GM12878 (cell line): ENCODE data around the gene ATP6V1G1. TPM values are rescaled to one million over a fixed set of nuclear protein-coding genes. Genes with fewer than 3 reads are reported as not detected.

ENCODE experiments used
- ASH2L ChIP-seq: fragments of 300-600, 200-600 bp; sonication (generic); IDR thresholded peaks from 2 replicates; pipeline ENCODE4 v1.6.1; 2017; ENCODE audit warnings: low read depth, mild to moderate bottlenecking, borderline replicate concordance
- CBFB ChIP-seq: IDR thresholded peaks from 2 replicates; pipeline ENCODE4 v1.6.1; 2016; ENCODE audit warnings: antibody characterized with exemption, low read depth
- CHD4 ChIP-seq: fragments of 200-600 bp; sonication (generic); IDR thresholded peaks from 2 replicates; pipeline ENCODE4 v1.6.1; 2016; ENCODE audit warnings: mild to moderate bottlenecking
- ESRRA ChIP-seq: IDR thresholded peaks from 2 replicates; pipeline ENCODE4 v1.6.1; 2012; ENCODE audit warnings: mild to moderate bottlenecking, low read length, improper control_type of control experiment
- IRF4 ChIP-seq: IDR thresholded peaks from 2 replicates; pipeline ENCODE4 v1.6.1; 2011; ENCODE audit warnings: low read depth, low read length
- LARP7 ChIP-seq: fragments of 450-650 bp; IDR thresholded peaks from 2 replicates; pipeline ENCODE4 v1.6.1; 2017; ENCODE audit warnings: mild to moderate bottlenecking
- MTA2 ChIP-seq: fragments of 450-650 bp; IDR thresholded peaks from 2 replicates; pipeline ENCODE4 v1.6.1; 2016; ENCODE audit warnings: low read depth, mild to moderate bottlenecking, moderate library complexity
- NR2F1 ChIP-seq: fragments of 450-650 bp; conservative IDR thresholded peaks from 2 replicates; pipeline ENCODE4 v1.6.1; 2017; ENCODE audit warnings: mild to moderate bottlenecking
- NRF1 ChIP-seq: conservative IDR thresholded peaks from 2 replicates; pipeline ENCODE4 v1.6.1; 2011; ENCODE audit warnings: mild to moderate bottlenecking, low read depth, low read length, improper control_type of control experiment
- PAX5 ChIP-seq: IDR thresholded peaks from 2 replicates; pipeline ENCODE4 v1.6.1; 2011; ENCODE audit warnings: low read depth, low read length, borderline replicate concordance
- RCOR1 ChIP-seq: conservative IDR thresholded peaks from 2 replicates; pipeline ENCODE4 v1.6.1; 2012; ENCODE audit warnings: low read depth, low read length, improper control_type of control experiment
- RELA ChIP-seq: fragments of 450-650 bp; IDR thresholded peaks from 2 replicates; pipeline ENCODE4 v1.8.0; 2014; ENCODE audit warnings: borderline replicate concordance; ENCODE audit not compliant: partially characterized antibody
- SIN3A ChIP-seq: IDR thresholded peaks from 2 replicates; pipeline ENCODE4 v1.6.1; 2012; ENCODE audit warnings: low read depth, low read length, improper control_type of control experiment
- SMAD1 ChIP-seq: fragments of 450-650 bp; IDR thresholded peaks from 2 replicates; pipeline ENCODE4 v1.6.1; 2018; ENCODE audit warnings: mild to moderate bottlenecking, low read depth; ENCODE audit not compliant: partially characterized antibody
- SRF ChIP-seq, 2 experiments: IDR thresholded peaks; 2 replicates each; pipeline ENCODE4 v1.6.1; 2011; ENCODE audit warnings: low read depth in 2 of 2, low read length in 2 of 2, mild to moderate bottlenecking in 1 of 2, moderate library complexity in 1 of 2
- STAT1 ChIP-seq: fragments of 450-650 bp; conservative IDR thresholded peaks from 2 replicates; pipeline ENCODE4 v1.6.1; 2014; ENCODE audit warnings: antibody characterized with exemption, mild to moderate bottlenecking
- STAT3 ChIP-seq: IDR thresholded peaks from 2 replicates; pipeline ENCODE4 v1.6.1; 2011; ENCODE audit warnings: low read depth, low read length, improper control_type of control experiment
- TCF12 ChIP-seq: IDR thresholded peaks from 2 replicates; pipeline ENCODE4 v1.6.1; 2011; ENCODE audit warnings: low read depth, mild to moderate bottlenecking, low read length
- TCF7 ChIP-seq: IDR thresholded peaks from 2 replicates; pipeline ENCODE4 v1.6.1; 2014; ENCODE audit warnings: antibody characterized with exemption, borderline replicate concordance
- WRNIP1 ChIP-seq: IDR thresholded peaks from 2 replicates; pipeline ENCODE4 v1.6.1; 2011; ENCODE audit warnings: low read depth, low read length, improper control_type of control experiment, borderline replicate concordance
- polyA plus RNA-seq, 11 experiments: library from polyadenylated mRNA; depleted of rRNA in 4 of 11; unstranded in 6 of 11; stranded (reverse) in 5 of 11; fragments of >200 nt; fragmentation: Nextera tagmentation in 4 of 11; fragmentation: Illumina TruSeq in 1 of 11; extraction: Ambion mirVana in 4 of 11; extraction: Trizol in 1 of 11; gene quantifications; 1 replicate in 1 of 11; 2 replicates in 10 of 11; pipeline versions ENCODE4 v1.2.1 to v1.2.3, GENCODE V29; 2011 to 2016; ENCODE audit warnings: inconsistent platforms in 2 of 11, missing spikeins in 2 of 11, low read depth in 1 of 11
- total RNA-seq, 4 experiments: library from RNA; depleted of rRNA in 3 of 4; stranded (reverse); fragments of >200 nt in 3 of 4; fragmentation: Illumina TruSeq in 1 of 4; extraction: Trizol in 1 of 4; gene quantifications; 2 replicates each; pipeline versions ENCODE4 v1.2.1 to v1.2.3, GENCODE V29; 2013 to 2021
- TF ChIP-seq, protein P1 (sequence below): IDR thresholded peaks from 2 replicates; pipeline ENCODE4 v1.6.1; 2012; ENCODE audit warnings: low read length, inconsistent platforms
- TF ChIP-seq, protein P2 (sequence below): fragments of 450-650 bp; conservative IDR thresholded peaks from 2 replicates; pipeline ENCODE4 v1.6.1; 2017; ENCODE audit warnings: mild to moderate bottlenecking, moderate library complexity
- TF ChIP-seq, protein P3 (sequence below): IDR thresholded peaks from 2 replicates; pipeline ENCODE4 v1.6.1; 2012; ENCODE audit warnings: mild to moderate bottlenecking, low read depth, low read length
- TF ChIP-seq, protein P4 (sequence below): fragments of 450-650 bp; IDR thresholded peaks from 2 replicates; pipeline ENCODE4 v1.6.1; 2016; ENCODE audit warnings: mild to moderate bottlenecking

The ATP6V1G1 gene
- total and polyA plus RNA-seq, 10 of the 15 experiments (the other 5 are each of a cell fraction or from before 2014, with no cell fraction given) = 34.2 to 204 (median 82.5) TPM

DNA sequence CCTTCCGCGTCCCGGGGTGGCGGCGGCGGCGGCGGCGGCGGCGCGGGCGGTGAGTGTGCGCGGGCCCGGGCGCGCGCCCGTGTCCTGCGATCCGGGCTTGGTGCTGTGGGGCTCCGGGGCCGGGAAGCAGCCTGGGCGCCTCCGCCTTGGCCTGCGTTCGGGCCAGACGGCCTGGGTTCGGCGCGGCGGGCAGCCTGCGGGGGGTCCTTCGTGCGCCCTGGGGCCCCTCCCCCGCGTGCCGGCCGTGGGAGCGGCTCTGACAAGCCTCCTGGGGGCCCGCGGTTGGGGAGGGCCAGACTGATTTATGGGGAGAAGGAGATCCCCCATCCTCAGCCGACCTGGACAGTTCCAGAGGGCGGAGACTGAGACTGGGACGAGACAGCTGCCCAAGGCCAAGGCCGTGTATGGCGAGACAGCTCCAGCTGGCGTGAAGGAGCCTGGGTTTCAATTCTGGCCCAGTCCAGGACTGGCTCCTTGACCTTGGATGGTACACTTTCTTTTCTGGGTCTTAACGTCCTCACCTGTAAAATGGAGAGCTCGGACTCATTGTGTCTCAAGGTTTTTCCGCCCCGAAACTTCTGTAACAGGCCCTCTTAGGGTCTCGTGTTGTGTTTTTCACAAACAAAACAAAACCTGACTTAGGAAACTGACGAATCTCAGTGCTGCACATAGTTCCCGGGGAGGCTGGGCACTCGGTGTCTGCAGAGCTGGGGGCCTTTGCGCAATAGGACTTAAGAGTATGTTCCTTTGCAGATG, 24.1 kb downstream of the ATP6V1G1 start (continued):
- TF ChIP-seq SRF (IDR thresholded peaks at IDR 0.05; ENCODE audit: low read depth in 2 of 2, low read length in 2 of 2) (no peak), ASH2L (no peak), TCF12 (no peak), TCF7 (no peak), CHD4 (no peak), SMAD1 (no peak), RELA (no peak), LARP7 (peak; percentile 71; the same call in 1 of the 2 replicates), IRF4 (no peak), SIN3A (no peak; the same call in 1 of the 2 replicates), NR2F1 (peak; percentile 39; the same call in 1 of the 2 replicates), MTA2 (no peak), NRF1 (no peak), STAT3 (no peak), CBFB (no peak), WRNIP1 (no peak; the same call in 1 of the 2 replicates), PAX5 (peak; percentile 9; the same call in 1 of the 2 replicates), RCOR1 (no peak), ESRRA (no peak), STAT1 (no peak)
- TF ChIP-seq, protein P1, sequence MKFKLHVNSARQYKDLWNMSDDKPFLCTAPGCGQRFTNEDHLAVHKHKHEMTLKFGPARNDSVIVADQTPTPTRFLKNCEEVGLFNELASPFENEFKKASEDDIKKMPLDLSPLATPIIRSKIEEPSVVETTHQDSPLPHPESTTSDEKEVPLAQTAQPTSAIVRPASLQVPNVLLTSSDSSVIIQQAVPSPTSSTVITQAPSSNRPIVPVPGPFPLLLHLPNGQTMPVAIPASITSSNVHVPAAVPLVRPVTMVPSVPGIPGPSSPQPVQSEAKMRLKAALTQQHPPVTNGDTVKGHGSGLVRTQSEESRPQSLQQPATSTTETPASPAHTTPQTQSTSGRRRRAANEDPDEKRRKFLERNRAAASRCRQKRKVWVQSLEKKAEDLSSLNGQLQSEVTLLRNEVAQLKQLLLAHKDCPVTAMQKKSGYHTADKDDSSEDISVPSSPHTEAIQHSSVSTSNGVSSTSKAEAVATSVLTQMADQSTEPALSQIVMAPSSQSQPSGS = no peak
- TF ChIP-seq, protein P2, sequence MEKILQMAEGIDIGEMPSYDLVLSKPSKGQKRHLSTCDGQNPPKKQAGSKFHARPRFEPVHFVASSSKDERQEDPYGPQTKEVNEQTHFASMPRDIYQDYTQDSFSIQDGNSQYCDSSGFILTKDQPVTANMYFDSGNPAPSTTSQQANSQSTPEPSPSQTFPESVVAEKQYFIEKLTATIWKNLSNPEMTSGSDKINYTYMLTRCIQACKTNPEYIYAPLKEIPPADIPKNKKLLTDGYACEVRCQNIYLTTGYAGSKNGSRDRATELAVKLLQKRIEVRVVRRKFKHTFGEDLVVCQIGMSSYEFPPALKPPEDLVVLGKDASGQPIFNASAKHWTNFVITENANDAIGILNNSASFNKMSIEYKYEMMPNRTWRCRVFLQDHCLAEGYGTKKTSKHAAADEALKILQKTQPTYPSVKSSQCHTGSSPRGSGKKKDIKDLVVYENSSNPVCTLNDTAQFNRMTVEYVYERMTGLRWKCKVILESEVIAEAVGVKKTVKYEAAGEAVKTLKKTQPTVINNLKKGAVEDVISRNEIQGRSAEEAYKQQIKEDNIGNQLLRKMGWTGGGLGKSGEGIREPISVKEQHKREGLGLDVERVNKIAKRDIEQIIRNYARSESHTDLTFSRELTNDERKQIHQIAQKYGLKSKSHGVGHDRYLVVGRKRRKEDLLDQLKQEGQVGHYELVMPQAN = no peak
- TF ChIP-seq, protein P3, sequence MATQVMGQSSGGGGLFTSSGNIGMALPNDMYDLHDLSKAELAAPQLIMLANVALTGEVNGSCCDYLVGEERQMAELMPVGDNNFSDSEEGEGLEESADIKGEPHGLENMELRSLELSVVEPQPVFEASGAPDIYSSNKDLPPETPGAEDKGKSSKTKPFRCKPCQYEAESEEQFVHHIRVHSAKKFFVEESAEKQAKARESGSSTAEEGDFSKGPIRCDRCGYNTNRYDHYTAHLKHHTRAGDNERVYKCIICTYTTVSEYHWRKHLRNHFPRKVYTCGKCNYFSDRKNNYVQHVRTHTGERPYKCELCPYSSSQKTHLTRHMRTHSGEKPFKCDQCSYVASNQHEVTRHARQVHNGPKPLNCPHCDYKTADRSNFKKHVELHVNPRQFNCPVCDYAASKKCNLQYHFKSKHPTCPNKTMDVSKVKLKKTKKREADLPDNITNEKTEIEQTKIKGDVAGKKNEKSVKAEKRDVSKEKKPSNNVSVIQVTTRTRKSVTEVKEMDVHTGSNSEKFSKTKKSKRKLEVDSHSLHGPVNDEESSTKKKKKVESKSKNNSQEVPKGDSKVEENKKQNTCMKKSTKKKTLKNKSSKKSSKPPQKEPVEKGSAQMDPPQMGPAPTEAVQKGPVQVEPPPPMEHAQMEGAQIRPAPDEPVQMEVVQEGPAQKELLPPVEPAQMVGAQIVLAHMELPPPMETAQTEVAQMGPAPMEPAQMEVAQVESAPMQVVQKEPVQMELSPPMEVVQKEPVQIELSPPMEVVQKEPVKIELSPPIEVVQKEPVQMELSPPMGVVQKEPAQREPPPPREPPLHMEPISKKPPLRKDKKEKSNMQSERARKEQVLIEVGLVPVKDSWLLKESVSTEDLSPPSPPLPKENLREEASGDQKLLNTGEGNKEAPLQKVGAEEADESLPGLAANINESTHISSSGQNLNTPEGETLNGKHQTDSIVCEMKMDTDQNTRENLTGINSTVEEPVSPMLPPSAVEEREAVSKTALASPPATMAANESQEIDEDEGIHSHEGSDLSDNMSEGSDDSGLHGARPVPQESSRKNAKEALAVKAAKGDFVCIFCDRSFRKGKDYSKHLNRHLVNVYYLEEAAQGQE = 0 out of 2 replicates have a peak, but pooled peaks have one; percentile 28
- TF ChIP-seq, protein P4, sequence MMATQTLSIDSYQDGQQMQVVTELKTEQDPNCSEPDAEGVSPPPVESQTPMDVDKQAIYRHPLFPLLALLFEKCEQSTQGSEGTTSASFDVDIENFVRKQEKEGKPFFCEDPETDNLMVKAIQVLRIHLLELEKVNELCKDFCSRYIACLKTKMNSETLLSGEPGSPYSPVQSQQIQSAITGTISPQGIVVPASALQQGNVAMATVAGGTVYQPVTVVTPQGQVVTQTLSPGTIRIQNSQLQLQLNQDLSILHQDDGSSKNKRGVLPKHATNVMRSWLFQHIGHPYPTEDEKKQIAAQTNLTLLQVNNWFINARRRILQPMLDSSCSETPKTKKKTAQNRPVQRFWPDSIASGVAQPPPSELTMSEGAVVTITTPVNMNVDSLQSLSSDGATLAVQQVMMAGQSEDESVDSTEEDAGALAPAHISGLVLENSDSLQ = peak; percentile 27; the same call in 1 of the 2 replicates
